ENCODE data around the gene MYMX.
"Not testable (repeated sequence)": the region's sequence is repeated elsewhere in the genome, so short reads cannot be mapped to it uniquely, and the experiment has no call there.

Gene MYMX

GRCh38 chr6:44216677-44217331 lies at the start of gene MYMX:
TSS of gene MYMX (plus strand) at chr6:44216926. CDS start at chr6:44217472, 546 bp downstream.
- DNase-seq = peak; percentile 16

DNA sequence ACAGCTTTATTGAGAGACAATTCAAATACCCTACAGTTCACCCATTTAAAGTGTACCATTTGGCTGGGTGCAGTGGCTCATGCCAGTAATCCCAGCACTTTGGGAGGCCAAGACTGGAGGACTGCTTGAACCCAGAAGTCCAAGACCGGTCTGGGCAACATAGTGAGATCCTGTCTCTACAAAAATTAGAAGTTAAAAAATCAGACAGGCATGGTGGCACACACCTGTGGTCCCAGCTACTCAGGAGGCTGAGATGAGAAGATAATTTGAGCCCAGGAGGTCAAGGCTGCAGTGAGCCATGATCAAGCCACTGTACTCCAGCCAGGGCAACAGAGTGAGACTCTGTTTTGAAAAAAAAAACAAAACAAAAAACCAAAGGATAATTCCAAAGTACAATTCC lies 49.2 kb upstream of the MYMX start:
- DNase-seq = no peak

DNA sequence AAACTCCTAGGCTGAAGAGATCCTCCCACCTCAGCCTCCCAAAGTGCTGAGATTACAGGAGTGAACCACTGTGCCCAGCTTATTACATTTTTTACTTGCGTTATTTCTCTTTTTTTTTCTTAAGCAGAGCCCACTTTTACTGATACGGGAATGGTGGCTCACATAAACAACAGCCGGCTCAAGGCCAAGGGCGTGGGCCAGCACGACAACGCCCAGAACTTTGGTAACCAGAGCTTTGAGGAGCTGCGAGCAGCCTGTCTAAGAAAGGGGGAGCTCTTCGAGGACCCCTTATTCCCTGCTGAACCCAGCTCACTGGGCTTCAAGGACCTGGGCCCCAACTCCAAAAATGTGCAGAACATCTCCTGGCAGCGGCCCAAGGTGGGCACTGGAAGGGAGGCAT lies 47.6 kb upstream of the MYMX start:
- no peak for DNase-seq

- no peak for DNase-seq
Measured at GRCh38 chr6:44169886-44170570, 46.7 kb upstream of the MYMX start.

DNA sequence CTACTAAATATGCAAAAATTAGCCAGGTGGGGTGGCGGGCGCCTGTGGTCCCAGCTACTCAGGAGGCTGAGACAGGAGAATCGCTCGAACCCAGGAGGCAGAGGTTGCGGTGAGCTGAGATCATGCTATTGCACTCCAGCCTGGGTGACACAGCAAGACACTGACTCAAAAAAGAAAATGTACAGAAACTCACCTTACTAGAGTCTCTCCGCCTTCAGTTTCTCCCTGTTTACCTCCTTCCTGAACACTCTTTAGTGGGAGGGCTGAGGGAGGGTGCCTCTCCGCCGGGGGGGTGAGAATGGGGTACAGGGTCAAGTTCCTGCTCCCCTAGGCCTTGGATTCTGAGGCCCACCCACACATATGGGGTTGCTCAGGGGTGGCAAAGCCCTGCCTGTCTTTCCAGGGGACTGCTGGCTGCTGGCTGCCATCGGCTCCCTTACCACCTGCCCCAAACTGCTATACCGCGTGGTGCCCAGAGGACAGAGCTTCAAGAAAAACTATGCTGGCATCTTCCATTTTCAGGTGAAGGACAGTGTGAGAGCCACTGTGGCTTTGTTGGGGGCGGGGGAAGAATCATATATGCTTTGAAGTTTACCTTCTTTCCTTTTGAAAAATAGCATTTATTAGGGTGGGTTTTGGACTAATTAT lies 44.7 kb upstream of the MYMX start:
- no peak for DNase-seq

DNA sequence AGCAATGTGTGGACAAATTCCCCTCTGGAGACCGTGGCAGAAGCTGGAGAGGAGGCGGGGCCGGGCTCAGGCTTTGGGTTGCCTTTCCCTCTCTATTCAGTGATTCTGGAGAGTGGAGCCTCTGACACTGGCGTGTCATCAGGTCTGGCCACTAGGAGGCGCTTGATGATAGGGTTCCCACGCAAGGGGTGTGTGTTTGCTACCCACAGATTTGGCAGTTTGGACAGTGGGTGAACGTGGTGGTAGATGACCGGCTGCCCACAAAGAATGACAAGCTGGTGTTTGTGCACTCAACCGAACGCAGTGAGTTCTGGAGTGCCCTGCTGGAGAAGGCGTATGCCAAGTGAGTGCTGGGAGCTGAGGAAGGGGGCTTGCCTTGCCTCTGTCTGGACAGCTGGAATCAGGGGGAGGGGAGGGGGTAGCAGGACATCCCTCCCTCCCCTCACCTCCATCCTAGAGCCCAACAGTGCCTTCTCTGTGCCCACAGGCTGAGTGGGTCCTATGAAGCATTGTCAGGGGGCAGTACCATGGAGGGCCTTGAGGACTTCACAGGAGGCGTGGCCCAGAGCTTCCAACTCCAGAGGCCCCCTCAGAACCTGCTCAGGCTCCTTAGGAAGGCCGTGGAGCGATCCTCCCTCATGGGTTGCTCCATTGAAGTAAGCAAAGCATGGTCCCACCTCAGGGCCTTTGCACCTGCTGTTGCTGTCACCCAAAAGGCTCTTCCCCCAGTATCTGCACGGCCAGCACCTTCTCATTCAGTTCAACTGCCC lies 43.8 kb upstream of the MYMX start:
- DNase-seq = peak; percentile 82

DNA sequence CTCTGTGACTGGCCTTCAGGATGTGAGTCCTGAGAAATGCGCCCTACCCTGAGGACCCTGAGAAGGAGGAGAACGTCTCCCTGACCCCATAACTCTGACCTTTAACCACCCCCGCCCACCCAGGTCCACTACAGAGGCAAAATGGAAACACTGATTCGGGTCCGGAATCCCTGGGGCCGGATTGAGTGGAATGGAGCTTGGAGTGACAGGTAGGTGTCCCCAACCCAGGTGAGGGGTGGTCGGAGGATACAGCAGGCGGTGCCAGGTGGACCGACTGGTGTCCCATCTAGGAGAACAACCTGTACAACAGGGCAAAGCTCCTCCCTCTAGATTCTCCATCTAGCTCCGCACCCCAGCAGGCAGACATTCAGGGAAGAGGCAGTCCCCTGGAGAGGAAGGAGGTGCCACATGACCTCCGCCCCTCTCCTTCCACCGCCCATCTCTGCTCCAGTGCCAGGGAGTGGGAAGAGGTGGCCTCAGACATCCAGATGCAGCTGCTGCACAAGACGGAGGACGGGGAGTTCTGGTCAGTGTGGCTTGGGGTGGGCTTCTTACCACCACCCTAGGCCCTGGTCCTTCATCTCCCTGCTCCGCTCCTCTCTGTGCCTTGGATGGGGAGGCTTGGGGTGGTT lies 40.5 kb upstream of the MYMX start:
- no peak for DNase-seq

- no peak for DNase-seq
Measured at GRCh38 chr6:44176762-44177509, 39.8 kb upstream of the MYMX start.

DNA sequence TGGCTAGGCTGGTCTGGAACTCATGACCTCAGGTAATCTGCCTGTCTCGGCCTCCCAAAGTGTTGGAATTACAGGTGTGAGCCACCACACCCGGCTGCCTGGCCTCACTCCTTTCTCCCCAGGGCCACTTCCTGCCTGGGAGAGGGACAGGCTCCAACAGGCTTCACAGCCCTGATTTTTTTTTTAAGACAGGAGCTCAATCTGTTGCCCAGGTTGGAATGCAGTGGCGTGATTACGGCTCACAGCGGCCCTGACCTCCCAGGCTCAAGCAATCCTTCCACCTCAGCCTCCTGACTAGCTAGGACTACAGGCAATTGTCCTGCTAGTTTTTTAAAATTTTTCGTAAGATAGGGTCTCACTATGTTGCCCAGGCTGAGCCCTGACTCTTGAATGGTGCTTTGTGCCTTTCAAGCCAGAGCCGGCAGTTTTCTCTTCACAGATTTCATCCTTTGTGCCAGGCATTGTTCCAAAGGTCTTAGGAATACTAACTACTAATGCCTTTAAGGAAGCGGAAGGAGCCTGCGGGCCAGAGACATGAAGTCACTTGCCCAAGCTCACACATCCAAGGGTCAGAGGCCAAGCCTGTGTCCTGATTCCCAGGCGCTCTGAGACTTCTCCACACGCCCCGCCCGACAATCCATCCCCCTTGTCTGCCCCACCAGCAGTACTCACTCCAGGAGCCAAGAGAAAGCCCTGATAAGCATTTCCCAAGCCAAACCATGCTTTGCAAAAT lies 38.9 kb upstream of the MYMX start:
- DNase-seq = no peak

- no peak for DNase-seq
Measured at GRCh38 chr6:44178424-44179071, 38.2 kb upstream of the MYMX start.

GRCh38 chr6:44179072-44179536 lies 37.6 kb upstream of the MYMX start:
- DNase-seq = no peak

DNA sequence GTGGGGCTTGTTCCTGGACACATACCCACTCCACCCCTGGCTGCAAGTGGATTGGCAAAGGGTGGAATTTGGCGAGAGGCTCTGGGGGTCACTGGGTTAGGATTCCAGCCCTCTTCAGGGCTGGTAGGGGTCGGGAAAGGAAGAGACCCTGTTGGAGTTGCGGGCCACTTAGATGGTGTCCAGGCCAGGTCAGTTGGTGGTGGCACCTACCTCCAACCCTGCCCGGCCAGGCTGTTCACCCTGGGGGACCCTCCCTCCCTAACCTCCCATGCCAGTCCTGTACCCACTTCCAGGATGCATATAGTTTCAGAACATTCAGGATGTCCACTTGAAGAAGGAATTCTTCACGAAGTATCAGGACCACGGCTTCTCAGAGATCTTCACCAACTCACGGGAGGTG lies 37.1 kb upstream of the MYMX start:
- no peak for DNase-seq

DNA sequence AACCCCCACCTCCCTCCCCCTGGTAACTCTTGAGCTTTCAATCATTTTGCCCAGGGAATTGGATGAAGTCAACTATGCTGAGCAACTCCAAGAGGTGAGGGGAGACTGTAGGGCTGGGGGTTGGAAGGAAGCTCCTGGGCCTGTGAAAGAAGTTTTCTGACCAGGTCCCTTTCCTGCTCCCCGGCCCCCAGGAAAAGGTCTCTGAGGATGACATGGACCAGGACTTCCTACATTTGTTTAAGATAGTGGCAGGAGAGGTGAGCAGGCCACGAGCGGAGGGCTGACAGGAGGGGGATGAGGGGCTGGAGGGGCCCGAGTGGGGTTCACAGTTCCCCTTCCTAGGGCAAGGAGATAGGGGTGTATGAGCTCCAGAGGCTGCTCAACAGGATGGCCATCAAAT lies 36.3 kb upstream of the MYMX start:
- DNase-seq = no peak

DNA sequence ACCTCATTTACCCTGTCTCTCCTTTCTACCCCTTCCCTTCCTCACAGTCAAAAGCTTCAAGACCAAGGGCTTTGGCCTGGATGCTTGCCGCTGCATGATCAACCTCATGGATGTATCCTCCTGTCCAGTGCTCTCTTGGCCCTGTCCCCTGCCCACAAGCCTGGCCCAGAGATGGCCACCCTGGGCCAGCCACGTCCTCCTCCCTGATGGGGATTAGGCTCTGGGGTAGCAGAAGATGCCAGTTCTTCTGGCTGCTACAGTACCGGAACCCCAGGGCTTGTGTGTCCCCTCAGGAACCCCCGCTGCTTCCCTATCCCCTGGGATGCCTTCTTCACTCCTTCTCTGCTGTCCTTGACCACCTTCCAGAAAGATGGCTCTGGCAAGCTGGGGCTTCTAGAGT lies 35.8 kb upstream of the MYMX start:
- DNase-seq = no peak

- not testable (repeated sequence) for DNase-seq
Measured at GRCh38 chr6:44181784-44182183, 34.9 kb upstream of the MYMX start.

DNA sequence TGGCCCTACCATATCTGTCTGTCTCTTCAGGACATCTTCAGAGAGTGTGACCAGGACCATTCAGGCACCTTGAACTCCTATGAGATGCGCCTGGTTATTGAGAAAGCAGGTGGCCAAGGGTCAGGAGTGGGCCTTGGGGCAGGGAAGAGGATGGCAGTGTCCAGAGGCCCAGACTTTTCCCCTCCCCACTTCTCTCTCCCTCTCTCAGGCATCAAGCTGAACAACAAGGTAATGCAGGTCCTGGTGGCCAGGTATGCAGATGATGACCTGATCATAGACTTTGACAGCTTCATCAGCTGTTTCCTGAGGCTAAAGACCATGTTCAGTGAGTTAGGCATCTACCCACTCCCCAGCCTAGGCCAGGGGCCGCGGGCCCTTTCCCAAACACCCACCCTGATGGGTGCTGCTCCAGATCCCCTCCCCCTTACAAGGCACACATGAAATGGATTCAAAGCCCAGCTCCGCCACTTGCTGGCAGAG lies 33.8 kb upstream of the MYMX start:
- DNase-seq = no peak

- no peak for DNase-seq
Measured at GRCh38 chr6:44183783-44184182, 32.9 kb upstream of the MYMX start.

DNA sequence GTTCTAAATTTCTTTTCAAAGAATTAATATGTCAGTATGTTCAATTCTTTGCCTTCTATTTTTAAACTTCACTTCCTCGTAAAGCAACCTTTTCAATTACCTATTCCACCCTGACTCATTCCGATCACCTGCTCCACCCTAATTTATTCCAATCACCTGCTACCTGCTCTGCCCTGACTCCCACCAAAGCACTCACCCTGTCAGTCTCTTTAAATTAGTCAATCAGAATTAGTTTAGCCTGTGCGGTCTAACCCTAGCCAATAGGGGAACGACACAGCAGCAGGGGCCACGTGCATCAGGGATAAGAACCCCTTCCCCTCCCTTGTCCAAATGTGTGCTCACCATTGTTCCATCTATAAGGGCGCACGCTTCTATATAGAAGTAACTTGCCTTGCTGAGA lies 31.4 kb upstream of the MYMX start:
- peak; percentile 5 for DNase-seq

DNA sequence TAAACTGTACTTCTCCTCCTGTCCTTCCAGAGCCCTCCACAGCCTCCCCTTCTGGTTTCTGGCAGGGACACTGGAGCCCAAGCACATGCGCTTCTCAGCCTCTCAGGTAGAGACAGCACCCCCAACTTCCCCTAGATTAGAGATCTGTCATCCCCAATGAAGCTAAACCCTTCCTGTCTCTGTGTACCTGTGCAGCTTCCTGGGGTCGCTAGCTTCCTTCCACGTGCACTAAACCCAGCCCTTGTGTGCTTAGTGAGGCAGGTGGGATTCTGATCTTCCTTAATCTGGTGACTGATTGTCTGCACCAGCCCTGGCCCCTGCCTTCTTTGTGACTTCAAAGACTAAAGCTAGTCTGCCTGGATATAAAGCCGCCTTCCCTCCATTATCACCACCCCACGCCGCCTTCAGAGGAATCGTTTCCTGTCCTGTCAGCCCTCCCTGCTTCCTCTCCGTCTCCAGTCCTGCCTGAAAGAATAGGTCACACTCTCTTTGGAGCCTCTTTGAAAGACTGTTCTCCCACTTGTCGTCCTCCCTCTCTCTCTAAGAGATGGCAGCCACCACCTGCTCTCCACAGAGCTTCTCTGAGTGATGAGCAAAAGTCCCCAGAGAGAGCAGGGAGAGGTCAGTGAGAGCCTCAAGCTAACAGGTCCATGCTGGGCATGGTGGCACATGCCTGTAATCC lies 30.6 kb upstream of the MYMX start:
- no peak for DNase-seq

GRCh38 chr6:44186635-44187025 lies 30.1 kb upstream of the MYMX start:
- DNase-seq = no peak

Data from NCI-H748 treated with DMSO at 0.1 percent for 48 hours (cell line).